ENCODE data around the gene TIMD4.

TIMD4 gene

GRCh38 chr5:156963125-156963524, at the start of gene TIMD4:
Gene TIMD4 (minus strand): TSS chr5:156963226. CDS start chr5:156963198, 28 bp downstream.
- no peak for TF ChIP-seq CTCF (IDR thresholded peaks at IDR 0.05; ENCODE audit: low read depth, low read length)

GRCh38 chr5:157006262-157006661, 43.2 kb upstream of the TIMD4 start:
- DNase-seq (ENCODE audit: extremely low read depth, low read depth), result no peak

More at GRCh38 chr5:156963125-156963524, at the start of gene TIMD4:
- no peak for DNase-seq (ENCODE audit: extremely low read depth, low read depth)

GRCh38 chr5:157004893-157005551, 42.0 kb upstream of the TIMD4 start:
- DNase-seq (ENCODE audit: extremely low read depth, low read depth), result no peak
- TF ChIP-seq CTCF (IDR thresholded peaks at IDR 0.05; ENCODE audit: low read depth, low read length), result no peak

More at GRCh38 chr5:157006262-157006661, 43.2 kb upstream of the TIMD4 start:
- TF ChIP-seq CTCF (IDR thresholded peaks at IDR 0.05; ENCODE audit: low read depth, low read length), result no peak

GRCh38 chr5:156991714-156992113, 28.7 kb upstream of the TIMD4 start:
- TF ChIP-seq CTCF (IDR thresholded peaks at IDR 0.05; ENCODE audit: low read depth, low read length), result no peak
- DNase-seq (ENCODE audit: extremely low read depth, low read depth), result no peak

- no peak for DNase-seq (ENCODE audit: extremely low read depth, low read depth)
- no peak for TF ChIP-seq CTCF (IDR thresholded peaks at IDR 0.05; ENCODE audit: low read depth, low read length)
Observed at GRCh38 chr5:156984064-156984463, 21.0 kb upstream of the TIMD4 start.

- no peak for DNase-seq (ENCODE audit: extremely low read depth, low read depth)
Observed at GRCh38 chr5:156981481-156981880, 18.5 kb upstream of the TIMD4 start.

More at GRCh38 chr5:156981481-156981880, 18.5 kb upstream of the TIMD4 start:
- TF ChIP-seq CTCF (IDR thresholded peaks at IDR 0.05; ENCODE audit: low read depth, low read length), result no peak
